Astrocyte (in vitro differentiated cells and primary cell): ENCODE results near the gene C7. TPM values are rescaled to one million over a fixed set of nuclear protein-coding genes. Genes with fewer than 3 reads are reported as not detected.

Source experiments
- DNase-seq: peaks from one replicate; pipeline ENCODE4 v3.0.0-alpha.2; 2010; ENCODE audit warnings: low read depth
- FAIRE-seq: peaks from 2 replicates; lab custom pipeline; 2011; peaks lifted over from hg19 to GRCh38; lab: Jason Lieb, UNC
- H2AFZ ChIP-seq: 2 replicates; pipeline ENCODE4 v1.6.0; 2012; ENCODE audit warnings: low read depth, low read length, inconsistent platforms
- H3K27ac ChIP-seq: 2 replicates; pipeline ENCODE4 v1.5.1; 2011; ENCODE audit warnings: low read depth, low read length, inconsistent platforms
- H3K27me3 ChIP-seq: 2 replicates; pipeline ENCODE4 v1.6.0; 2011; ENCODE audit warnings: low read length, inconsistent platforms; ENCODE audit not compliant: insufficient read depth
- H3K36me3 ChIP-seq: 2 replicates; pipeline ENCODE4 v1.5.1; 2011; ENCODE audit warnings: low read length, inconsistent platforms; ENCODE audit not compliant: insufficient read depth
- H3K4me1 ChIP-seq: 2 replicates; pipeline ENCODE4 v1.5.1; 2011; ENCODE audit warnings: low read length, inconsistent platforms; ENCODE audit not compliant: insufficient read depth
- H3K4me2 ChIP-seq: 2 replicates; pipeline ENCODE4 v1.6.0; 2012; ENCODE audit warnings: low read length, inconsistent platforms
- H3K4me3 ChIP-seq: 2 replicates; pipeline ENCODE4 v1.5.1; 2011; ENCODE audit warnings: low read depth, mild to moderate bottlenecking, low read length, inconsistent platforms; ENCODE audit not compliant: insufficient read depth
- H3K79me2 ChIP-seq: 2 replicates; pipeline ENCODE4 v1.6.0; 2012; ENCODE audit warnings: mild to moderate bottlenecking, low read length, inconsistent platforms; ENCODE audit not compliant: insufficient read depth
- H3K9ac ChIP-seq: 2 replicates; pipeline ENCODE4 v1.6.0; 2012; ENCODE audit warnings: mild to moderate bottlenecking, low read length, inconsistent platforms
- H3K9me3 ChIP-seq: 2 replicates; pipeline ENCODE4 v1.5.1; 2012; ENCODE audit warnings: low read depth, mild to moderate bottlenecking, low read length, inconsistent platforms; ENCODE audit not compliant: insufficient read depth
- H4K20me1 ChIP-seq: 2 replicates; pipeline ENCODE4 v1.6.0; 2012; ENCODE audit warnings: low read length, inconsistent platforms; ENCODE audit not compliant: insufficient read depth
- H3K27ac Mint-ChIP-seq: one replicate; pipeline ENCODE4 v1.8.0; 2021; ENCODE audit warnings: mild to moderate bottlenecking, mixed read lengths; ENCODE audit not compliant: unreplicated experiment
- H3K27me3 Mint-ChIP-seq: one replicate; pipeline ENCODE4 v1.8.0; 2021; ENCODE audit warnings: low read depth, mixed read lengths; ENCODE audit not compliant: unreplicated experiment
- H3K36me3 Mint-ChIP-seq: one replicate; pipeline ENCODE4 v1.8.0; 2021; ENCODE audit warnings: low read depth, mixed read lengths; ENCODE audit not compliant: unreplicated experiment
- H3K4me1 Mint-ChIP-seq: one replicate; pipeline ENCODE4 v1.8.0; 2021; ENCODE audit warnings: low read depth, mixed read lengths; ENCODE audit not compliant: unreplicated experiment
- H3K4me3 Mint-ChIP-seq: one replicate; pipeline ENCODE4 v1.8.0; 2021; ENCODE audit warnings: mild to moderate bottlenecking, moderate library complexity, mixed read lengths; ENCODE audit not compliant: unreplicated experiment
- H3K9me3 Mint-ChIP-seq: one replicate; pipeline ENCODE4 v1.8.0; 2021; ENCODE audit warnings: mild to moderate bottlenecking, mixed read lengths; ENCODE audit not compliant: unreplicated experiment
- EZH2 ChIP-seq: IDR thresholded peaks from 2 replicates; pipeline ENCODE4 v1.6.1; 2012; ENCODE audit warnings: mild to moderate bottlenecking, low read length, inconsistent platforms; ENCODE audit not compliant: insufficient read depth
- total RNA-seq: library from RNA; stranded (reverse); gene quantifications from 2 replicates; pipeline ENCODE4 v1.2.1, GENCODE V29; 2021
- TF ChIP-seq, protein P1 (sequence below): IDR thresholded peaks from 2 replicates; pipeline ENCODE4 v1.5.1; 2011; ENCODE audit warnings: low read depth, mild to moderate bottlenecking, inconsistent platforms, low read length, moderate library complexity; ENCODE audit not compliant: insufficient read depth

Gene C7
- total RNA-seq, 1 donor from 2014 or later, result 0.66 TPM

GRCh38 chr5:41003670-41004376 is 94.5 kb downstream of the C7 start:
- Mint-ChIP-seq H3K36me3 (no peaks in the 10 kb centered on the region), H3K4me3 (no peak overlapping the region)

GRCh38 chr5:41004931-41005330 is 95.6 kb downstream of the C7 start:
- H4K20me1 ChIP-seq, result no peaks in the 10 kb centered on the region
- no peaks in the 10 kb centered on the region for H3K4me1 Mint-ChIP-seq

More at GRCh38 chr5:41003670-41004376, 94.5 kb downstream of the C7 start:
- H3K36me3 ChIP-seq, result no peaks in the 10 kb centered on the region
- no peak overlapping the region for H2AFZ ChIP-seq
- H3K4me3 ChIP-seq, result no peak overlapping the region
- H3K27me3 Mint-ChIP-seq, result peaks cover 2% of the 10 kb centered on the region
- H3K27ac ChIP-seq, result no peak overlapping the region
- DNase-seq (no peak), FAIRE-seq (no peak)
- peaks cover 7% of the 10 kb centered on the region for H3K9me3 Mint-ChIP-seq
- no peak overlapping the region for H3K4me2 ChIP-seq
- no peaks in the 10 kb centered on the region for H3K4me1 Mint-ChIP-seq
- H3K9ac ChIP-seq, result no peak overlapping the region
- TF ChIP-seq EZH2, result no peak
- TF ChIP-seq, protein P1, sequence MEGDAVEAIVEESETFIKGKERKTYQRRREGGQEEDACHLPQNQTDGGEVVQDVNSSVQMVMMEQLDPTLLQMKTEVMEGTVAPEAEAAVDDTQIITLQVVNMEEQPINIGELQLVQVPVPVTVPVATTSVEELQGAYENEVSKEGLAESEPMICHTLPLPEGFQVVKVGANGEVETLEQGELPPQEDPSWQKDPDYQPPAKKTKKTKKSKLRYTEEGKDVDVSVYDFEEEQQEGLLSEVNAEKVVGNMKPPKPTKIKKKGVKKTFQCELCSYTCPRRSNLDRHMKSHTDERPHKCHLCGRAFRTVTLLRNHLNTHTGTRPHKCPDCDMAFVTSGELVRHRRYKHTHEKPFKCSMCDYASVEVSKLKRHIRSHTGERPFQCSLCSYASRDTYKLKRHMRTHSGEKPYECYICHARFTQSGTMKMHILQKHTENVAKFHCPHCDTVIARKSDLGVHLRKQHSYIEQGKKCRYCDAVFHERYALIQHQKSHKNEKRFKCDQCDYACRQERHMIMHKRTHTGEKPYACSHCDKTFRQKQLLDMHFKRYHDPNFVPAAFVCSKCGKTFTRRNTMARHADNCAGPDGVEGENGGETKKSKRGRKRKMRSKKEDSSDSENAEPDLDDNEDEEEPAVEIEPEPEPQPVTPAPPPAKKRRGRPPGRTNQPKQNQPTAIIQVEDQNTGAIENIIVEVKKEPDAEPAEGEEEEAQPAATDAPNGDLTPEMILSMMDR, result no peak
- no peaks in the 10 kb centered on the region for H3K4me1 ChIP-seq
- H3K27me3 ChIP-seq, result no peaks in the 10 kb centered on the region
- H3K9me3 ChIP-seq, result no peaks in the 10 kb centered on the region
- H3K79me2 ChIP-seq, result no peaks in the 10 kb centered on the region
- H3K27ac Mint-ChIP-seq, result no peak overlapping the region
- H4K20me1 ChIP-seq, result no peaks in the 10 kb centered on the region

More at GRCh38 chr5:41004931-41005330, 95.6 kb downstream of the C7 start:
- no peak overlapping the region for H3K9ac ChIP-seq
- no peaks in the 10 kb centered on the region for H3K79me2 ChIP-seq
- no peak overlapping the region for H3K27ac Mint-ChIP-seq
- no peaks in the 10 kb centered on the region for H3K27me3 ChIP-seq
- H3K9me3 ChIP-seq, result no peaks in the 10 kb centered on the region
- H3K4me3 Mint-ChIP-seq, result no peak overlapping the region
- no peak for FAIRE-seq
- H3K27ac ChIP-seq, result no peak overlapping the region
- H3K36me3 ChIP-seq, result no peaks in the 10 kb centered on the region
- no peaks in the 10 kb centered on the region for H3K36me3 Mint-ChIP-seq
- peaks cover 7% of the 10 kb centered on the region for H3K9me3 Mint-ChIP-seq
- no peak for DNase-seq
- no peak for TF ChIP-seq EZH2
- TF ChIP-seq, protein P1, result no peak
- no peak overlapping the region for H3K4me3 ChIP-seq
- no peak overlapping the region for H3K4me2 ChIP-seq
- H2AFZ ChIP-seq, result no peak overlapping the region
- H3K4me1 ChIP-seq, result no peaks in the 10 kb centered on the region
- H3K27me3 Mint-ChIP-seq, result no peaks in the 10 kb centered on the region
